ENCODE measurements around the gene MX1.

DNA sequence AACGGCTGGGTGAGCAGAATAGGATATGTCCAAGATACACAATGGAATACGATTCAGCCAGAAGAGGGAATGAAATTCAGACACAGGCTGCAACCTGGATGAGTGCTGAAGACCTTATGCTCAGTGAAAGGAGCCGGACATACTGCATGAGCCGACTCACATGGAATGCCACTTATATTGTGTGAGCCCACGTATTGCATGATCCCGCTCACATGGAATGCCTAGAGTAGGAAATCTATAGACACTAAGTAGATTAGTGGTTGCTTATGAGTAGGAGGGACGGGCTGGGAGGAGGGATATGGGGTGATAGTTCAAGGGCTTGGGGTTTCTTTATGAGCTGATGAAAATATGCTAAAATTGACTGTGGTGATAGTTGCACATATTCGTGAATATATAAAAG lies 55.2 kb downstream of the MX1 start:
- TF ChIP-seq JUND (IDR thresholded peaks at IDR 0.05) = no peak
- TF ChIP-seq, protein P1, sequence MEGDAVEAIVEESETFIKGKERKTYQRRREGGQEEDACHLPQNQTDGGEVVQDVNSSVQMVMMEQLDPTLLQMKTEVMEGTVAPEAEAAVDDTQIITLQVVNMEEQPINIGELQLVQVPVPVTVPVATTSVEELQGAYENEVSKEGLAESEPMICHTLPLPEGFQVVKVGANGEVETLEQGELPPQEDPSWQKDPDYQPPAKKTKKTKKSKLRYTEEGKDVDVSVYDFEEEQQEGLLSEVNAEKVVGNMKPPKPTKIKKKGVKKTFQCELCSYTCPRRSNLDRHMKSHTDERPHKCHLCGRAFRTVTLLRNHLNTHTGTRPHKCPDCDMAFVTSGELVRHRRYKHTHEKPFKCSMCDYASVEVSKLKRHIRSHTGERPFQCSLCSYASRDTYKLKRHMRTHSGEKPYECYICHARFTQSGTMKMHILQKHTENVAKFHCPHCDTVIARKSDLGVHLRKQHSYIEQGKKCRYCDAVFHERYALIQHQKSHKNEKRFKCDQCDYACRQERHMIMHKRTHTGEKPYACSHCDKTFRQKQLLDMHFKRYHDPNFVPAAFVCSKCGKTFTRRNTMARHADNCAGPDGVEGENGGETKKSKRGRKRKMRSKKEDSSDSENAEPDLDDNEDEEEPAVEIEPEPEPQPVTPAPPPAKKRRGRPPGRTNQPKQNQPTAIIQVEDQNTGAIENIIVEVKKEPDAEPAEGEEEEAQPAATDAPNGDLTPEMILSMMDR (IDR thresholded peaks at IDR 0.05; ENCODE audit: low read depth, low read length, missing input control) = no peak
- no peak for TF ChIP-seq ATF3 (IDR thresholded peaks at IDR 0.05)
